Smooth muscle cell (in vitro differentiated cells): ENCODE measurements around the gene PRKCB. TPM values are rescaled to one million over a fixed set of nuclear protein-coding genes. Genes with fewer than 3 reads are reported as not detected.

ENCODE experiments used
- DNase-seq: peaks from one replicate; lab custom pipeline; 2025; ENCODE audit not compliant: unreplicated experiment; lab: John Stamatoyannopoulos, UW
- H2AFZ ChIP-seq: fragments of 200-600 bp; sonication (generic); 2 replicates; pipeline ENCODE4 v1.6.0; 2016; ENCODE audit warnings: antibody characterized with exemption, low read depth, mild to moderate bottlenecking
- H3F3A ChIP-seq: fragments of 200-600 bp; sonication (generic); 2 replicates; pipeline ENCODE4 v1.6.0; 2017; ENCODE audit warnings: antibody characterized with exemption, low read depth
- H3K27ac ChIP-seq: fragments of 200-600 bp; sonication (generic); 2 replicates; pipeline ENCODE4 v1.5.1; 2016; ENCODE audit warnings: low read depth, mild to moderate bottlenecking
- H3K27me3 ChIP-seq: fragments of 200-600 bp; sonication (generic); 2 replicates; pipeline ENCODE4 v1.6.1; 2016; ENCODE audit warnings: low read depth, mild to moderate bottlenecking
- H3K36me3 ChIP-seq: fragments of 200-600 bp; sonication (generic); 2 replicates; pipeline ENCODE4 v1.5.1; 2016; ENCODE audit warnings: low read depth
- H3K4me1 ChIP-seq: fragments of 200-600 bp; sonication (generic); 2 replicates; pipeline ENCODE4 v1.5.1; 2016; ENCODE audit warnings: low read depth
- H3K4me2 ChIP-seq: fragments of 200-600 bp; sonication (generic); 2 replicates; pipeline ENCODE4 v1.6.0; 2016; ENCODE audit warnings: mild to moderate bottlenecking
- H3K4me3 ChIP-seq: fragments of 200-600 bp; sonication (generic); 2 replicates; pipeline ENCODE4 v1.5.1; 2016; ENCODE audit warnings: mild to moderate bottlenecking
- H3K79me2 ChIP-seq: fragments of 200-600 bp; sonication (generic); 2 replicates; pipeline ENCODE4 v1.6.0; 2016; ENCODE audit warnings: low read depth, mild to moderate bottlenecking
- H3K9ac ChIP-seq: fragments of 200-600 bp; sonication (generic); 2 replicates; pipeline ENCODE4 v1.6.0; 2016; ENCODE audit warnings: low read depth
- H3K9me3 ChIP-seq: fragments of 200-600 bp; sonication (generic); replicated peaks from 2 replicates; pipeline ENCODE4 v1.5.1; 2016; ENCODE audit warnings: low read depth
- H4K20me1 ChIP-seq: fragments of 200-600 bp; sonication (generic); 2 replicates; pipeline ENCODE4 v1.6.0; 2016; ENCODE audit warnings: low read depth
- WGBS: methylation state at CpG from one replicate; pipeline ENCODE4 v1.1.7; 2016; ENCODE audit warnings: low lambda C conversion rate; 5-methylcytosine and 5-hydroxymethylcytosine counted together
- polyA plus RNA-seq: library from polyadenylated mRNA; unstranded; fragments of >200 nt; fragmentation: Nextera tagmentation; extraction: Ambion mirVana; gene quantifications from 2 replicates; pipeline ENCODE4 v1.2.1, GENCODE V29; 2016
- total RNA-seq: library from RNA; depleted of rRNA; stranded (reverse); fragments of >200 nt; gene quantifications from 2 replicates; pipeline ENCODE4 v1.2.3, GENCODE V29; 2014
- TF ChIP-seq, protein P1 (sequence below): fragments of 200-600 bp; sonication (generic); IDR thresholded peaks from 2 replicates; pipeline ENCODE4 v1.5.1; 2017; ENCODE audit warnings: borderline replicate concordance, mild to moderate bottlenecking, antibody characterized with exemption; ENCODE audit not compliant: insufficient read depth, poor library complexity, severe bottlenecking

The PRKCB gene
- total and polyA plus RNA-seq, 2 experiments from 2014 or later: 0.36 TPM; not detected in 1

DNA sequence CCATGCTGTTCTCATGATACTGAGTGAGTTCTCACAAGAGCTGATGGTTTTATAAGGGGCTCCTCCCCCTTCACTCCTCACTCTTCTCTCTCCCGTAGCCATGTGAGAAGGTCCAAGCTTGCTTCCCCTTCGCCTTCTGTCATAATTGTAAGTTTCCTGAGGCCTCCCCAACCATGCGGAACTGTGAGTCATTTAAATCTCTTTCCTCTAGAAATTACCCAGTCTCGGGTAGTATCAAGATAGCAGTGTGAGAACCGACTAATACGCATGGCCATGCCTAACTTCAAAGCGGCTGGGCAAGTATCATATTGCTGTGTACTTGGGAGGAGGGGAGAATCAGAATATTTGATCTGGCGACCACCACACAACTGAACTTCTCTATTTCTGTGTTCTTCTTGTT lies 88.3 kb downstream of the PRKCB start:
- TF ChIP-seq, protein P1, sequence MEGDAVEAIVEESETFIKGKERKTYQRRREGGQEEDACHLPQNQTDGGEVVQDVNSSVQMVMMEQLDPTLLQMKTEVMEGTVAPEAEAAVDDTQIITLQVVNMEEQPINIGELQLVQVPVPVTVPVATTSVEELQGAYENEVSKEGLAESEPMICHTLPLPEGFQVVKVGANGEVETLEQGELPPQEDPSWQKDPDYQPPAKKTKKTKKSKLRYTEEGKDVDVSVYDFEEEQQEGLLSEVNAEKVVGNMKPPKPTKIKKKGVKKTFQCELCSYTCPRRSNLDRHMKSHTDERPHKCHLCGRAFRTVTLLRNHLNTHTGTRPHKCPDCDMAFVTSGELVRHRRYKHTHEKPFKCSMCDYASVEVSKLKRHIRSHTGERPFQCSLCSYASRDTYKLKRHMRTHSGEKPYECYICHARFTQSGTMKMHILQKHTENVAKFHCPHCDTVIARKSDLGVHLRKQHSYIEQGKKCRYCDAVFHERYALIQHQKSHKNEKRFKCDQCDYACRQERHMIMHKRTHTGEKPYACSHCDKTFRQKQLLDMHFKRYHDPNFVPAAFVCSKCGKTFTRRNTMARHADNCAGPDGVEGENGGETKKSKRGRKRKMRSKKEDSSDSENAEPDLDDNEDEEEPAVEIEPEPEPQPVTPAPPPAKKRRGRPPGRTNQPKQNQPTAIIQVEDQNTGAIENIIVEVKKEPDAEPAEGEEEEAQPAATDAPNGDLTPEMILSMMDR: no peak
- WGBS: 82% methylated on average over 8 of the region's 8 CpGs
- no peaks in the 10 kb centered on the region for H3K36me3 ChIP-seq

GRCh38 chr16:23927796-23928195 lies 92.0 kb downstream of the PRKCB start:
- Histone ChIP-seq H3K9ac (no peak overlapping the region), H3K4me2 (no peak overlapping the region), H2AFZ (no peak overlapping the region), H4K20me1 (no peaks in the 10 kb centered on the region), H3K9me3 (no peaks in the 10 kb centered on the region), H3K36me3 (no peaks in the 10 kb centered on the region), H3K79me2 (no peaks in the 10 kb centered on the region), H3K4me3 (no peak overlapping the region), H3K27me3 (peaks cover 8% of the 10 kb centered on the region), H3F3A (no peaks in the 10 kb centered on the region), H3K4me1 (no peaks in the 10 kb centered on the region), H3K27ac (no peak overlapping the region)
- 44% methylated on average over 4 of the region's 4 CpGs for WGBS
- TF ChIP-seq, protein P1: no peak
- no peak for DNase-seq

More for the DNA sequence above, 88.3 kb downstream of the PRKCB start:
- Histone ChIP-seq H3F3A (no peaks in the 10 kb centered on the region), H2AFZ (no peak overlapping the region), H3K4me1 (no peaks in the 10 kb centered on the region), H3K79me2 (no peaks in the 10 kb centered on the region), H3K27ac (no peak overlapping the region), H3K4me2 (no peak overlapping the region), H3K27me3 (peaks cover 10% of the 10 kb centered on the region), H3K4me3 (no peak overlapping the region), H3K9me3 (no peaks in the 10 kb centered on the region), H3K9ac (no peak overlapping the region), H4K20me1 (no peaks in the 10 kb centered on the region)
- DNase-seq: no peak

DNA sequence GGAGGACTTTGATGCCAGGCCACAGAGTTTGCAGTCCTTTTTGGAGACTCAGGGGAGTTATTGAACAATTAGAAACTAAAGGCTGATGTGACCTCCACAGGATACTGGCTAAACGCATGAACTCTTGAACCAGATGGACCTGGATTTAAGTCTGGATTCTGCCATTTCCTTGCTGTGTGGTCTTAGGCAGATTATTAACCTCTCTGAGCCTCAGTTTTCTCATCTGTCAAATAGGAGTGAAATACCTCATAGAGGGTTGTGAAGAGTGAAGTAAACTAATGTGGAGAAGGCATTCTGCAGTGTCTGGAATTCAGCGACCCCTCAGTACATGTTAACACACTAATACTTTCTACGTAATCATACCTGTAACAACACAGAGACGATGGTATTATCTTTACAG lies 93.5 kb downstream of the PRKCB start:
- WGBS: 94% methylated on average over 4 of the region's 4 CpGs
- H3F3A ChIP-seq: no peaks in the 10 kb centered on the region
- H3K4me3 ChIP-seq: no peak overlapping the region
- no peaks in the 10 kb centered on the region for H3K79me2 ChIP-seq
- no peak for DNase-seq
- H3K36me3 ChIP-seq: no peaks in the 10 kb centered on the region
- H3K4me1 ChIP-seq: no peaks in the 10 kb centered on the region
- TF ChIP-seq, protein P1: no peak
- H2AFZ ChIP-seq: no peak overlapping the region
- no peak overlapping the region for H3K27ac ChIP-seq
- no peaks in the 10 kb centered on the region for H3K9me3 ChIP-seq
- H3K9ac ChIP-seq: no peak overlapping the region
- no peak overlapping the region for H3K4me2 ChIP-seq
- no peaks in the 10 kb centered on the region for H4K20me1 ChIP-seq
- peaks cover 8% of the 10 kb centered on the region for H3K27me3 ChIP-seq

- Histone ChIP-seq H3K4me3 (no peak overlapping the region), H3K27ac (no peak overlapping the region), H3F3A (no peaks in the 10 kb centered on the region), H4K20me1 (no peaks in the 10 kb centered on the region), H3K4me2 (no peak overlapping the region), H3K9ac (no peak overlapping the region), H3K9me3 (no peaks in the 10 kb centered on the region), H3K36me3 (no peaks in the 10 kb centered on the region), H3K4me1 (no peaks in the 10 kb centered on the region), H3K27me3 (peaks cover 8% of the 10 kb centered on the region), H2AFZ (no peak overlapping the region), H3K79me2 (no peaks in the 10 kb centered on the region)
- DNase-seq: no peak
- TF ChIP-seq, protein P1: no peak
- WGBS: 79% methylated on average over 5 of the region's 5 CpGs
Measured at GRCh38 chr16:23929856-23930255, 94.1 kb downstream of the PRKCB start.
